ENCODE measurements around the gene PSIP1. TPM values are rescaled to one million over a fixed set of nuclear protein-coding genes. Genes with fewer than 3 reads are reported as not detected.

PSIP1 gene
- total and polyA plus RNA-seq, 9 of the 15 experiments (the other 6 are each of a cell fraction or from before 2014, with no cell fraction given): 18.8 to 119 (median 59.9) TPM

DNA sequence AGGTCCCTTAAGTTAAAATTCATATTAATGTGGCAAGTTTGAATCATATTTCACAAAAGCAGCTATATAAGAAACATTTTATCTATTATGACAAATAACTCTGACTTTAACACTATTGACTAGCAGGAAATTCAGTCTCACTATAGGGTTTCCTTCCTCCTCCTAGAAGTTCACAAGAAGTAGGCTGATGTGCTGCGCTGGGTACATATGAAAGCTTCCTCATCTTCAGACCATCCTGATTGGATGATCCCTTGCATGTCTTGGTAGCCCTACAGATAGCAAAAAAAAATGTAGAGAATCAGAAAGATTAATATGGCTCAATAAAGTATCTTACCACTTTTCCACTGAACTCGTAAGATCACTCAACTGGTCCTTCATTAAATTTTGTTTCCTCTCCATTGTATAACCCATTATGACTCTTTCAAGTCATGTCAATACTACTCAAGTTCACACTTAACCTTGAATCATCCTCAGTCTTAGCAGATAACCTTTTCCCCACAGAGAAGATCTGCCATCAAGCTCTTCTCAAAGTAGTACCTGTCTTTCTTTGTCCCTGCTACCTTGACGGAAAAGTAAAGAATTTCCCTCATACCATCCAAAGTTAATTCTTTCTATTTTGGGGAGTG lies 11.5 kb upstream of the PSIP1 start (continued):
- TF ChIP-seq CHD7 (IDR thresholded peaks at IDR 0.05; ENCODE audit: low read depth, low read length): no peak
- TF ChIP-seq ZNF140 (CRISPR knock-in tag; IDR thresholded peaks at IDR 0.05): no peak

Measured in K562 (cell line).